GM12878 (cell line): ENCODE measurements around the gene TTC1. TPM values are rescaled to one million over a fixed set of nuclear protein-coding genes. Genes with fewer than 3 reads are reported as not detected.

Experiments
- ATAC-seq: fragments of 200-7000 bp; cut with Tn5 transposase; 3 replicates; pipeline ENCODE4 v1.9.1; 2020; ENCODE audit warnings: mild to moderate bottlenecking, moderate library complexity
- BruUV-seq: library from RNA; stranded (reverse); fragments of 400-500 nt; replicated peaks from 2 replicates; lab custom pipeline; 2021; lab: Mats Ljungman, UMichigan
- CTCF ChIA-PET: fragments of 300-600 bp; sonication (Branson Sonifier 250); formaldehyde crosslinking; extraction: SDS; loops from one replicate; lab custom pipeline; 2021; ENCODE audit warnings: inconsistent platforms; lab: Yijun Ruan, JAX
- POLR2A ChIA-PET: fragments of 350-600 bp; formaldehyde crosslinking; extraction: SDS; loops from one replicate; lab custom pipeline; 2021; ENCODE audit warnings: inconsistent platforms; lab: Charles Lee
- RAD21 ChIA-PET: fragments of 300-600 bp; sonication (Branson Sonifier 250); formaldehyde crosslinking; loops from one replicate; lab custom pipeline; 2023; ENCODE audit warnings: antibody characterized with exemption; ENCODE audit not compliant: unreplicated experiment; lab: Charles Lee
- SMC1A ChIA-PET: fragments of 300-600 bp; sonication (Branson Sonifier 250); formaldehyde crosslinking; loops from one replicate; lab custom pipeline; 2023; ENCODE audit not compliant: unreplicated experiment, uncharacterized antibody; lab: Charles Lee
- DNase-seq: peaks from one replicate; pipeline ENCODE4 v3.0.0-alpha.2; 2011; ENCODE audit warnings: low read depth, low spot score
- FAIRE-seq: peaks from 3 replicates; lab custom pipeline; 2011; peaks lifted over from hg19 to GRCh38; lab: Jason Lieb, UNC
- H2AFZ ChIP-seq: 2 replicates; pipeline ENCODE4 v1.6.0; 2011; ENCODE audit warnings: low read depth, low read length, control low read depth; ENCODE audit not compliant: control insufficient read depth
- H3K27ac ChIP-seq: 2 replicates; pipeline ENCODE4 v1.5.1; 2011; ENCODE audit warnings: control low read depth; ENCODE audit not compliant: control insufficient read depth, insufficient read depth
- H3K27me3 ChIP-seq, 2 experiments: replicated peaks in 1 of 2; 2 replicates each; pipeline versions ENCODE4 v1.6.0 to v1.6.1; 2011; ENCODE audit warnings: low read length in 1 of 2; ENCODE audit not compliant: control insufficient read depth in 2 of 2, insufficient read depth in 2 of 2
- H3K36me3 ChIP-seq, 2 experiments: 2 replicates each; pipeline ENCODE4 v1.5.1; 2011; ENCODE audit warnings: low read length in 1 of 2; ENCODE audit not compliant: control insufficient read depth in 2 of 2, insufficient read depth in 2 of 2
- H3K4me1 ChIP-seq: 2 replicates; pipeline ENCODE4 v1.6.1; 2011; ENCODE audit warnings: mild to moderate bottlenecking, low read length, moderate library complexity, mixed read lengths; ENCODE audit not compliant: control insufficient read depth, insufficient read depth
- H3K4me2 ChIP-seq: 2 replicates; pipeline ENCODE4 v1.6.0; 2011; ENCODE audit warnings: control low read depth; ENCODE audit not compliant: control insufficient read depth, insufficient read depth
- H3K4me3 ChIP-seq: fragments of 200-600 bp; sonication (generic); 2 replicates; pipeline ENCODE4 v1.5.1; 2016
- H3K79me2 ChIP-seq: 2 replicates; pipeline ENCODE4 v1.6.0; 2011; ENCODE audit warnings: low read length; ENCODE audit not compliant: control insufficient read depth, insufficient read depth
- H3K9ac ChIP-seq: 2 replicates; pipeline ENCODE4 v1.8.0; 2011; ENCODE audit warnings: low read length, control low read depth, mixed read lengths; ENCODE audit not compliant: control insufficient read depth, insufficient read depth
- H3K9me3 ChIP-seq: replicated peaks from 3 replicates; pipeline ENCODE4 v1.5.1; 2011; ENCODE audit warnings: mild to moderate bottlenecking, low read length; ENCODE audit not compliant: control insufficient read depth, insufficient read depth
- H4K20me1 ChIP-seq: 2 replicates; pipeline ENCODE4 v1.6.0; 2011; ENCODE audit not compliant: control insufficient read depth, insufficient read depth
- ASH2L ChIP-seq: fragments of 300-600, 200-600 bp; sonication (generic); IDR thresholded peaks from 2 replicates; pipeline ENCODE4 v1.6.1; 2017; ENCODE audit warnings: low read depth, mild to moderate bottlenecking, borderline replicate concordance
- ETV6 ChIP-seq, 2 experiments: fragments of 450-650 bp in 1 of 2; IDR thresholded peaks in 1 of 2; conservative IDR thresholded peaks in 1 of 2; 2 replicates each; pipeline ENCODE4 v1.6.1; 2014; ENCODE audit warnings: antibody characterized with exemption in 1 of 2, borderline replicate concordance in 1 of 2, low read depth in 1 of 2, mild to moderate bottlenecking in 1 of 2, moderate library complexity in 1 of 2
- KDM1A ChIP-seq: fragments of 200-600 bp; sonication (generic); IDR thresholded peaks from 2 replicates; pipeline ENCODE4 v1.6.1; 2016; ENCODE audit warnings: borderline replicate concordance
- MYC ChIP-seq: IDR thresholded peaks from 2 replicates; pipeline ENCODE4 v1.6.1; 2011; ENCODE audit warnings: mild to moderate bottlenecking, low read length, moderate library complexity, inconsistent platforms; ENCODE audit not compliant: insufficient read depth, insufficient replicate concordance, insufficient read length, severe bottlenecking
- POLR2A ChIP-seq: IDR thresholded peaks from 2 replicates; pipeline ENCODE4 v1.6.1; 2011; ENCODE audit warnings: low read depth, mild to moderate bottlenecking, low read length
- RAD51 ChIP-seq: fragments of 450-650 bp; IDR thresholded peaks from 2 replicates; pipeline ENCODE4 v1.6.1; 2016; ENCODE audit warnings: moderate library complexity, mild to moderate bottlenecking, inconsistent platforms
- SIN3A ChIP-seq: IDR thresholded peaks from 2 replicates; pipeline ENCODE4 v1.6.1; 2012; ENCODE audit warnings: low read depth, low read length, improper control_type of control experiment
- SUPT20H ChIP-seq: IDR thresholded peaks from 2 replicates; pipeline ENCODE4 v1.6.1; 2011; ENCODE audit warnings: low read depth, mild to moderate bottlenecking, low read length, moderate library complexity, borderline replicate concordance; ENCODE audit not compliant: control insufficient read depth
- TCF12 ChIP-seq: IDR thresholded peaks from 2 replicates; pipeline ENCODE4 v1.6.1; 2011; ENCODE audit warnings: low read depth, mild to moderate bottlenecking, low read length
- YBX1 ChIP-seq: fragments of 450-650 bp; IDR thresholded peaks from 2 replicates; pipeline ENCODE4 v1.6.1; 2016; ENCODE audit warnings: antibody characterized with exemption
- ZNF622 ChIP-seq: fragments of 450-650 bp; IDR thresholded peaks from 2 replicates; pipeline ENCODE4 v1.6.1; 2017; ENCODE audit warnings: mild to moderate bottlenecking, inconsistent platforms
- WGBS: methylation state at CpG from one replicate; pipeline ENCODE4 v1.1.6; 2016; ENCODE audit warnings: low lambda C conversion rate; ENCODE audit not compliant: insufficient replicate concordance, insufficient coverage; ENCODE audit errors: missing lambda C conversion rate; 5-methylcytosine and 5-hydroxymethylcytosine counted together
- in situ Hi-C: fragments of 300-500 bp; cut with MboI; formaldehyde crosslinking; loops from 9 replicates; pipeline ENCODE4 v1.14.3; 2018; ENCODE audit warnings: mixed read lengths
- intact Hi-C: fragments of 100-400 bp; cut with micrococcal nuclease; formaldehyde crosslinking; loops from one replicate; pipeline ENCODE4 v1.14.2; 2022; ENCODE audit not compliant: unreplicated experiment
- polyA plus RNA-seq, 11 experiments: library from polyadenylated mRNA; depleted of rRNA in 4 of 11; unstranded in 6 of 11; stranded (reverse) in 5 of 11; fragments of >200 nt; fragmentation: Nextera tagmentation in 4 of 11; fragmentation: Illumina TruSeq in 1 of 11; extraction: Ambion mirVana in 4 of 11; extraction: Trizol in 1 of 11; gene quantifications; 1 replicate in 1 of 11; 2 replicates in 10 of 11; pipeline versions ENCODE4 v1.2.1 to v1.2.3, GENCODE V29; 2011 to 2016; ENCODE audit warnings: inconsistent platforms in 2 of 11, missing spikeins in 2 of 11, low read depth in 1 of 11
- total RNA-seq, 4 experiments: library from RNA; depleted of rRNA in 3 of 4; stranded (reverse); fragments of >200 nt in 3 of 4; fragmentation: Illumina TruSeq in 1 of 4; extraction: Trizol in 1 of 4; gene quantifications; 2 replicates each; pipeline versions ENCODE4 v1.2.1 to v1.2.3, GENCODE V29; 2013 to 2021
- TF ChIP-seq, protein P1 (sequence below): IDR thresholded peaks from 2 replicates; pipeline ENCODE4 v1.6.1; 2011; ENCODE audit warnings: borderline replicate concordance, low read depth, mild to moderate bottlenecking, moderate library complexity, low read length; ENCODE audit not compliant: insufficient read depth, poor library complexity, severe bottlenecking

TTC1 gene
- total and polyA plus RNA-seq, 10 of the 15 experiments (the other 5 are each of a cell fraction or from before 2014, with no cell fraction given): 46.6 to 160 (median 92.3) TPM

- TF ChIP-seq, protein P1, sequence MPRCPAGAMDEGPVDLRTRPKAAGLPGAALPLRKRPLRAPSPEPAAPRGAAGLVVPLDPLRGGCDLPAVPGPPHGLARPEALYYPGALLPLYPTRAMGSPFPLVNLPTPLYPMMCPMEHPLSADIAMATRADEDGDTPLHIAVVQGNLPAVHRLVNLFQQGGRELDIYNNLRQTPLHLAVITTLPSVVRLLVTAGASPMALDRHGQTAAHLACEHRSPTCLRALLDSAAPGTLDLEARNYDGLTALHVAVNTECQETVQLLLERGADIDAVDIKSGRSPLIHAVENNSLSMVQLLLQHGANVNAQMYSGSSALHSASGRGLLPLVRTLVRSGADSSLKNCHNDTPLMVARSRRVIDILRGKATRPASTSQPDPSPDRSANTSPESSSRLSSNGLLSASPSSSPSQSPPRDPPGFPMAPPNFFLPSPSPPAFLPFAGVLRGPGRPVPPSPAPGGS: no peak
- no peak for TF ChIP-seq SIN3A
- TF ChIP-seq ZNF622: no peak
- no peak for TF ChIP-seq YBX1
- TF ChIP-seq TCF12: no peak
- TF ChIP-seq POLR2A: no peak
- no peak for TF ChIP-seq ASH2L
- TF ChIP-seq RAD51: no peak
- TF ChIP-seq MYC: no peak
Measured at GRCh38 chr5:159975462-159976019, 33.4 kb upstream of the TTC1 start (continued).

- no peaks in the 10 kb centered on the region for H3K36me3 ChIP-seq
- no peak overlapping the region for H3K4me2 ChIP-seq
- no peak overlapping the region for H3K9ac ChIP-seq
- WGBS: 32% methylated on average over 3 of the region's 3 CpGs
- peaks cover 6 to 7% of the 10 kb centered on the region in 2 experiments for H3K27me3 ChIP-seq
- TF ChIP-seq KDM1A (no peak), ETV6 (conservative IDR thresholded peaks at IDR 0.05 in 1 of 2, IDR thresholded peaks at IDR 0.05 in 1 of 2; ENCODE audit: borderline replicate concordance in 1 of 2, low read depth in 1 of 2) (no peak), SUPT20H (no peak)
- ChIA-PET POLR2A (no interaction called here), RAD21 (no interaction called here), CTCF (interaction anchor here (0.9 to 1.5 kb wide), 3 partner anchors 9 to 660 kb away, joined by 3 to 4 read pairs (median 3); no protein-coding TSS in a partner anchor), SMC1A (interaction anchor here (1.1 to 1.7 kb wide), 2 partner anchors 11 to 12 kb away, joined by 3 to 5 read pairs; no protein-coding TSS in a partner anchor)
- no peaks in the 10 kb centered on the region for H3K4me1 ChIP-seq
- H3K9me3 ChIP-seq: no peaks in the 10 kb centered on the region
- ATAC-seq (no peak), FAIRE-seq (no peak), DNase-seq (no peak)
- no peak overlapping the region for H2AFZ ChIP-seq
- no peak overlapping the region for H3K27ac ChIP-seq
- in situ Hi-C loops: no loop called here
- no peak overlapping the region for H3K4me3 ChIP-seq
- BruUV-seq: no TSS peak
- H3K79me2 ChIP-seq: no peaks in the 10 kb centered on the region
- no peaks in the 10 kb centered on the region; the same call in 1 of the 2 replicates for H4K20me1 ChIP-seq
- intact Hi-C loops: no loop called here
Measured at GRCh38 chr5:159976921-159977320, 32.0 kb upstream of the TTC1 start.
